ENCODE data around the gene CAPN12.

Gene CAPN12

DNA sequence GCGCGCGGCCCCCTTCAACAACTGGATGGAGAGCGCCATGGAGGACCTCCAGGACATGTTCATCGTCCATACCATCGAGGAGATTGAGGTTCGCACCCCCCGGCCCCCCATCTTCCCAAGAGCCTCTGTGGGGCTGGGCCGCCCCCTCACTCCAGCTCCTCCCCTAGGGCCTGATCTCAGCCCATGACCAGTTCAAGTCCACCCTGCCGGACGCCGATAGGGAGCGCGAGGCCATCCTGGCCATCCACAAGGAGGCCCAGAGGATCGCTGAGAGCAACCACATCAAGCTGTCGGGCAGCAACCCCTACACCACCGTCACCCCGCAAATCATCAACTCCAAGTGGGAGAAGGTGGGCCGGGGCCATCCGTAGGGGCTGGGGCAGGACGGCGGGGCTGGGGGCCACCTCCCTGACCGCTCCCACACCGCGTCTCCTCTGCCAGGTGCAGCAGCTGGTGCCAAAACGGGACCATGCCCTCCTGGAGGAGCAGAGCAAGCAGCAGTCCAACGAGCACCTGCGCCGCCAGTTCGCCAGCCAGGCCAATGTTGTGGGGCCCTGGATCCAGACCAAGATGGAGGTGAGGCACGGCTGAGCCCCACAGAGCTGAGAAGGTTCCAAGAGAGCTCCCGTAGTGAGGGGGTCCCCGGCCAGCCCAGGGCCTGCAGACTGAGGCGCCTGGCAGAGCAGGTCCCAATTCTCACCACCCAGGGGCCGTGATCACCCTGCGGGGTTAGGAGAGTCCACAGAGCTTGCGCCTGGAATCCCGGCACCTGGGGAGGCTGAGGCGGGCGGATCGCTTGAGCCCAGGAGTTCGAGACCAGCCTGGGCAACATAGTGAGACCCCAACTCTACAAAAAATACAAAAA, 20.1 kb downstream of the CAPN12 start:
- no peak for DNase-seq

DNA sequence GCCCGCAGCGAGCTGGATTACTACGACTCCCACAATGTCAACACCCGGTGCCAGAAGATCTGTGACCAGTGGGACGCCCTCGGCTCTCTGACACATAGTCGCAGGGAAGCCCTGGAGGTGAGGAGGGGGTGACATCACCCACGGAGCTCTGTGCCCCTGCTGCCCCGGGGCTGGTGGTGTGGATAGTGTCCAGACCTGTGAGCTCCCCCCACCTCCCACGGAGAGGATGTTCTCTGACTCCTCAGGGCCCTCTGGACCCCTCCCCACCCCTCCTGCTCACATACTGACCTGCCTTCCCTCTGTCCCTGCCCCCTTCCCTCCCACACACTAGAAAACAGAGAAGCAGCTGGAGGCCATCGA, 20.7 kb downstream of the CAPN12 start:
- no peak for DNase-seq

DNA sequence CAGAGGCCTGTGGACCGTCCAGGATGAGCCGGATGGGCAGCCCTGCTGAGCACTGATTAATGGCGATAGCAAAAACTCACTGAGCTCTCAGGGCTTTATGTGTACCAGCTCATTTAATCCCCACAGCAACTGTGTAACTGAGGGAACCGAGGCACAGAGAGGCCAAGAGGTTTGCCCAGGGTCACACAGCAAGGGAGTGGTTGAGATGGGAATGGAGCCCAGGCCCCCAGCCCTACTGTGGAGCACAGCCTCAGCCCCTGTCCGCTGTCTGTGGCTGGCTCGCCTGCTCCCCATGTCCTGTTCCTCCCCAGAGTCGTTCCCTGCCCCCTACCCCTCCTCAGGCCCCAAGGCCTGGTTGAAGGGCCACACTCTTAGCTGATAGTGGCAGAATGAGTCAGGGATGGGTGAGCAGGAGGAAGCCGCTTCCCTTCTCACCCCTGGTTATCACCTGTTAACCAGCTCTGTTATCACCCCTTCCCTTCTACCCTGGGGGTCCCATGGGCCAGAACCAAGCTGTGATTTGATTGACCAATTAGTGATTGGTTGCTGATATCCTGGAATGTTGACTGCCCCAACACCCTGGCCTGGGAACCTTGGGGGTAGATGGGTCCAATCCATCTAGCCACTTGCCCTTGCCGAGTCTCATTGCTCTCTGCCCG, 21.2 kb downstream of the CAPN12 start:
- DNase-seq, result no peak

DNA sequence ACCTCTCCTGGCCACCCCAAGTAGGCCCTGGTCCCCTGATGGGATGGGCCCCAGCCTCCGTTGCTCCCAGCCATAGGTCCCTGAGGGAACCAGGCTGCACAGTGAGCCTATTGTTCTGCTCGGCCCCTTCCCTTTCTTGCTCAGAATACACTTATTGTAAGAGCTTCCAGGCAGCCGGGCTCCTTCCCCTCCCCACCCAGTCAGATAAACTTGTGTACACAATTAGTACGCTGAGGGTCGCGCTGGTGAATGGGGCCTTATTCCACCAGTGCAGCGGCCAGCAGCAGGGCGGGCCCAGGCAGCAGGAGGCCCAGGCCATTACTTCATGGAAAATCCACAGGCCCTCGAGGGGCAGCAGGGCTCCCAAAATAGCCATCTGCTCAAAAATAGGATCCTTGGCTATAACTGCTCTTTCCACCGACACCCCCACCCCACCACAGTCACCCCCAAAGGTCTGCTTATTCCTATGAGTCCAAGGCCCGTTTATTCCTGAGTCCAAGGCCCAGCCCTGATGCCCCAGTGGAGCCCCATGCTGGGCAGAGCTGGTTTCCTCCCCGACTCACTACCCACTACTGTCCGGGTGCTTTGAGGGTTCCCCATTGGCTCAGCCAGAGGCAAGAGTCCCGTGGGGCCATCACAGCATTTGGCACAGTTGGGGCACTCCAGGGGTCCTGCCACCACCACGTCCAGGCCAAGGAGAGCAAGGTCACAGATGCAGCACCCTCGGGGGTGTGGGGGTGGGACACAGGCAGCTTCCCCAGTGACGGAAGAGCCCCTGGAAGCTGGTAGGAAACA, 22.1 kb downstream of the CAPN12 start:
- DNase-seq, result no peak

- DNase-seq, result no peak
Measured at GRCh38 chr19:38721496-38721895, 22.8 kb downstream of the CAPN12 start.

- no peak for DNase-seq
Measured at GRCh38 chr19:38720559-38721236, 23.6 kb downstream of the CAPN12 start.

- no peak for DNase-seq
Measured at GRCh38 chr19:38719761-38720558, 24.3 kb downstream of the CAPN12 start.

DNA sequence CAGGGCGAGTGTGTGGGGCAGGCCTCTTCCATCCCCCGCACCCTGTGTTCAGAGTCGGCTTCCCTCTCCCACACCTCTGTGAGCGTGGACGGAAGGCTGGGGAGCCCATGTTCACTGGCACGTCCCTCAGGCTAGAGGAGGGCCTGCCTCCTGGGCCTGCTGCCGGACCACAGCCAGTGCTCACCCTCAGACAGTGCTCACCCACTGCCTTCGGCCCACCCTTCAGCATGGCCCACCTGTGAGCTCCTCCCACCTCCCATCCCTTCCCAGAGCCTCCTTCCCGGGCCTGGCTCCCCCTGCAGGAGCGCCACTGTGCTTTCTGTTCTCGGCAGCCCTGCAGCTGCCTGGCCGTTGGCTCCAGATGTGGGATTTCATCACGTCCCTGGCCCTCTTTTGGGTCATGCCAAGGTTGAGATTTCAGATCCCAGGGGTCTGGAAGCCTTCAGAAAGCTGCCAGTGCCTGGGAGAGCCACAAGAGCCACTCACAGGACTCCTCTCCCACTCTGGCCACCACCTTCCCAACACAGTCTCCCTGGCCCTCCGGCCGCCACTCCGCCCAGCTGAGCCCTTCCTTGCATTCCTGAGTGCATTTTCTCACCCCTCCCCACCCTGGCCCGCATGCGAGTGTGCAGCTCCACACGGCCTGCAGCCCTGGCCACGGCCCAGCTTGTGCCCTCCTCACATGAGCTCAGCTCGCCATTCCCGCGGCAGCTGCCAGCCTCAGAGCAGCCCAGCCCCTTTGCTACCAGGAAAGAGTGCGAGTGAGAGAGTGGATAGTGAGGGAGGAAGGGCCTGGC, 25.3 kb downstream of the CAPN12 start:
- DNase-seq, result no peak

DNA sequence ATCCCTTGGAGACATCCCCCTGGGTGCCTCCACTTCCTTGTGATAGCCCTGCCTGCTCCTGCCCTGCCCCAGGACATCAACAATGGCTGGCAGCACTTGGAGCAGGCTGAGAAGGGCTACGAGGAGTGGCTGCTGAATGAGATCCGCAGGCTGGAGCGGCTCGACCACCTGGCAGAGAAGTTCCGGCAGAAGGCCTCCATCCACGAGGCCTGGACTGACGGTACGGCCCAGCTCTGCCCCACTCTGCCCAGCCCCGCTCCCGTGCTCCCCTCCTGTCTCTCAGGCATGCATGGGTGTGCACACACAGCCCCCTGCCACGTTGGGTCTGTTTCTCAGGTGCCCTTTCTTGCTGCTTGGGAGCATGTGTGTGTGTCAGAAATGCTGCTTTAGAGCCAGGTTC, 26.4 kb downstream of the CAPN12 start:
- no peak for DNase-seq

- no peak for DNase-seq
Measured at GRCh38 chr19:38717051-38717450, 27.2 kb downstream of the CAPN12 start.

- DNase-seq, result no peak
Measured at GRCh38 chr19:38715555-38715954, 28.7 kb downstream of the CAPN12 start.

DNA sequence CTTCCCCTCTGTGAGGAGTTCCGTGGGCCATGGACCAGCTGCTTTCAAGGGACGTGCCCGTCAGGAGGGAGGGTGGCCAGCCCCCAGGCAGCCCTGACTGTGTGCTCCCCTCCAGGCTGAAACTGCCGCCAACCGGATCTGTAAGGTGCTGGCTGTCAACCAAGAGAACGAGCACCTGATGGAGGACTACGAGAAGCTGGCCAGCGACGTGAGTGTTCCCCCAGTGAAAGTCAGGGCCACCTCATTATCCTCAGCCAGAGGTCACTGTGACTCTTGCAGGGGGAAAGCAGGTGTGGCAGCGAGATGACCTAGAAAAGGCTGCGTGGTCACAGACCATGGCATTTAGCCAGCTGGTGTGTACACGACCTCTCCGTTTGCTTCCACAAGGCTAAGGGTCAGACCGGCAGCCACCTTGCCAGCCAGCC, 29.9 kb downstream of the CAPN12 start:
- DNase-seq, result no peak

- no peak for DNase-seq
Measured at GRCh38 chr19:38713865-38714264, 30.4 kb downstream of the CAPN12 start.

GRCh38 chr19:38713227-38713649, 31.0 kb downstream of the CAPN12 start:
- DNase-seq, result no peak

DNA sequence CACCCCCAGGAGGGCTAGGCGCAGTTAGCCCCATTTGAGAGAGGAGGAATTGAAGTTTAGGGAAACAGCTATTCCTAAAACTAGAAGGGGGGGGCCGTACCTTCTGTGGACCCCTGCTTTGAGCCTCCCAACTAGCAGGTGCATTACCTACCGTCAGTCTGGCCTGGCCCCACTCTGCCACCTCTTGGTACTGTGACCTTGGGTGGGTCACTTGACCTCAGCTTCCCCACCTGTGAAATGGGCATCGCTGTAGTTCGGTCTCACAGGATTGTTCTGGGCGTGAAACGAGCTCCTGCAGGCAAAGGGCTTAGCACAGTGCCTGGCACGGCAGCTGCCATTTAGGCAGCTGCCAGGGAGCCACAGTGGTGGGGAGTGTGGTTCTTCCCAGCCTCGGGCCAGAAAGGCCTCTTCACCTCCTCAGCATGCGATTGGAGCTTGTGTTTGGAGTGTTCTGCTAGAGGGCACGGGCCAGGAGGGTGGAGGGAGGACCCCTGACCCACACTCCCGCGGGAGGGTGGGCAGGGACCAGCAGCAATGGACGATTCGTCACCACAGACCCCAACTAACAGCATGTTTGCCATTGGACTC, 32.0 kb downstream of the CAPN12 start:
- no peak for DNase-seq

- no peak for DNase-seq
Measured at GRCh38 chr19:38711726-38712153, 32.5 kb downstream of the CAPN12 start.

DNA sequence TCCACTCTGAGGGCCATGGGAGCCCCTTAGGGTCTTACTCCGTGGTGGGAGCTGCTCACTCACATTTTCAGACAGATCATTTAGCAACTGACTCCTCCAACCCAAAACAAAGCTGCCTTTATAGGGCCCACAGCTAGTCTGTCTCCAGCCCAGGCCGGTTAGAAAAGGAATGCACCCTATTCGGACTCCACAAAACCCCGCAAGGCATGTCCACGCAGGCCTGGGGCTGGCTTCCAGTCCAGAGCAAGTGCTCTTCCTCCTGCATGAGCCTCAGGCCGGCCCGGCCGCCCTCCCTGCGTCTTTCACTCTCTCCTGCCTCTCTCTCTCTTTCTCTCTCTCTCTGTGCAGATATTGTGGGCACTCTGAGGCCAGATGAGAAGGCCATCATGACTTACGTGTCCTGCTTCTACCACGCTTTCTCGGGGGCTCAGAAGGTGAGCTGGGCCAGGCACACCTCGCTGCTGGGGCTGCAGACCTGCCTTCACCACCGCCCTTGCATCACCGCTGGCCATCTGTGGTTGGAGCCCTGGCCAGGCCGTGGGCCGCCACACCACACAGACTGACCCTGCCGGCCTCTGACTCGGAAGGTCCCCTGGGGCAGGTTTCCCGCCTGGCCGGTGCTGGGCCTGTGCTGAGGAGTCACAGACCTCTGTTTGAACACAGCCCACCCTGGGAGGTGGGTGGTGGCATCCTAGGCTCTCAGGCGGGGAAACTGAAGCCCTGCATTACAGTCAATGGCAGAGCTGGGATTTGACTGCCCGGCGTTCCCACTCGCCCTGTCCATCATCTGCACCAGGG, 33.1 kb downstream of the CAPN12 start:
- DNase-seq, result no peak

GRCh38 chr19:38710416-38710702, 33.9 kb downstream of the CAPN12 start:
- no peak for DNase-seq

DNA sequence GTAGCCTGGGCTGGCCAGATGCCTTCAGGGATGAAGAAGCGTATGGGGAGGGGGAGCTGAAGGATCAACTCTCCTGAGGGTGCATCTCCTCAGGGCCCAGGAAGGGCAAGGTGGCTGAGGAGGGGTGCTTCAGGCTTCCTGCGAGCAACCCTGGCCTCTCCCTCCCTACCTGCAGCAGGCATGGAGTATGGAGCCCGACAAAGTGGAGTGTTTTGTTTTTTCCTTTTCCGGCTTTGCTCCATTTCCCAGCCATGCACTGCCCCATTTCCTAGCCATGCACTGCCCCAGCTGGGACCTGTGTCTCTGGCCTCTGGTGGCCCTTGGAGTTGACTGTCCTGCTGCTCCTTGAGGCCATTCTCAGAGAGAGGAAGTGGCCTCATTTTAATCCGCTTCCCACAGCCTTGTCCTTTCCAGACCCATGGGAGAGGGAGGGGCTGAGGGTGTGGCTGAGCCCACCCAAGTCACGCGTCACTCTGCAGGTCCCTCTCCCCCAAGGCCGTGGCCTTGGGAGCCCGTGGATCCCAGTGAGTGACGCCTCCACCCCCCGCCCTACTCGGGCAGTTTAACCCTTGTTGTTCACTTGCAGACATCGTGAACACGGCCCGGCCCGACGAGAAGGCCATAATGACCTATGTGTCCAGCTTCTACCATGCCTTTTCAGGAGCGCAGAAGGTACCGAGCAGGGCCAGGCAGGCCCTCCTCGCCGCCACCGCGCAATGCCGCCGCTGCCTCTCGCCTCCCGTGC, 34.4 kb downstream of the CAPN12 start:
- DNase-seq, result no peak
